GM23338 (cell line): ENCODE data around the gene SLC28A1. TPM values are rescaled to one million over a fixed set of nuclear protein-coding genes. Genes with fewer than 3 reads are reported as not detected.

Experiments used
- ATAC-seq: fragments of 200-7000 bp; cut with Tn5 transposase; 3 replicates; pipeline ENCODE4 v1.9.1; 2020
- DNase-seq: peaks from one replicate; pipeline ENCODE4 v3.0.0-alpha.2; 2015; ENCODE audit warnings: low spot score
- H2AFZ ChIP-seq: fragments of 200-600 bp; sonication (generic); 2 replicates; pipeline ENCODE4 v1.8.0; 2016; ENCODE audit warnings: antibody characterized with exemption, mild to moderate bottlenecking, moderate library complexity
- H3F3A ChIP-seq: fragments of 200-600 bp; sonication (generic); replicated peaks from 2 replicates; pipeline ENCODE4 v1.8.0; 2017; ENCODE audit warnings: antibody characterized with exemption, mixed run types, low read depth
- H3K27ac ChIP-seq: fragments of 200-600 bp; sonication (generic); 2 replicates; pipeline ENCODE4 v1.6.1; 2016; ENCODE audit warnings: low read depth
- H3K27me3 ChIP-seq: fragments of 200-600 bp; sonication (generic); 2 replicates; pipeline ENCODE4 v1.8.0; 2016; ENCODE audit warnings: mild to moderate bottlenecking, mixed run types, moderate library complexity; ENCODE audit not compliant: insufficient read depth
- H3K36me3 ChIP-seq: fragments of 200-600 bp; sonication (generic); 2 replicates; pipeline ENCODE4 v1.8.0; 2016; ENCODE audit warnings: mild to moderate bottlenecking; ENCODE audit not compliant: insufficient read depth
- H3K4me1 ChIP-seq: fragments of 200-600 bp; sonication (generic); 2 replicates; pipeline ENCODE4 v1.8.0; 2016; ENCODE audit warnings: mild to moderate bottlenecking, moderate library complexity; ENCODE audit not compliant: insufficient read depth
- H3K4me2 ChIP-seq: fragments of 200-600 bp; sonication (generic); 2 replicates; pipeline ENCODE4 v1.7.1; 2017; ENCODE audit warnings: mixed run types
- H3K4me3 ChIP-seq: fragments of 200-600 bp; sonication (generic); 2 replicates; pipeline ENCODE4 v1.6.1; 2016; ENCODE audit warnings: mixed run types
- H3K79me2 ChIP-seq: fragments of 200-600 bp; sonication (generic); replicated peaks from 2 replicates; pipeline ENCODE4 v1.8.0; 2017; ENCODE audit warnings: mild to moderate bottlenecking; ENCODE audit not compliant: insufficient read depth
- H3K9me2 ChIP-seq: fragments of 200-600 bp; sonication (generic); 2 replicates; pipeline ENCODE4 v1.8.0; 2017; ENCODE audit not compliant: insufficient read depth
- H4K20me1 ChIP-seq: fragments of 200-600 bp; sonication (generic); replicated peaks from 2 replicates; pipeline ENCODE4 v1.8.0; 2017; ENCODE audit warnings: mild to moderate bottlenecking; ENCODE audit not compliant: insufficient read depth
- H3K27ac Mint-ChIP-seq: 2 replicates; pipeline ENCODE4 v1.8.0; 2020; ENCODE audit warnings: inconsistent platforms, mild to moderate bottlenecking, moderate library complexity, mixed read lengths
- H3K27me3 Mint-ChIP-seq: 3 replicates; pipeline ENCODE4 v1.8.0; 2022; ENCODE audit warnings: low read depth, mild to moderate bottlenecking, moderate library complexity, mixed read lengths, inconsistent platforms; ENCODE audit not compliant: insufficient read depth, poor library complexity
- H3K36me3 Mint-ChIP-seq: 3 replicates; pipeline ENCODE4 v1.8.0; 2021; ENCODE audit warnings: low read depth, mild to moderate bottlenecking, inconsistent platforms, moderate library complexity, mixed read lengths
- H3K4me1 Mint-ChIP-seq: 3 replicates; pipeline ENCODE4 v1.8.0; 2020; ENCODE audit warnings: mild to moderate bottlenecking, inconsistent platforms, mixed read lengths
- H3K4me3 Mint-ChIP-seq: 3 replicates; pipeline ENCODE4 v1.8.0; 2021; ENCODE audit warnings: moderate library complexity, mild to moderate bottlenecking, inconsistent platforms, mixed read lengths
- H3K9me3 Mint-ChIP-seq: 3 replicates; pipeline ENCODE4 v1.8.0; 2020; ENCODE audit warnings: moderate library complexity, mild to moderate bottlenecking, inconsistent platforms, mixed read lengths
- CREB1 ChIP-seq: fragments of 250-450 bp; sonication (Bioruptor Pico); IDR thresholded peaks from 2 replicates; pipeline ENCODE4 v1.5.0; 2020; ENCODE audit warnings: low read depth, mild to moderate bottlenecking, moderate library complexity
- CTCF ChIP-seq, 2 experiments: fragments of 200-600 bp in 1 of 2; sonication (generic) in 1 of 2; conservative IDR thresholded peaks; 2 replicates each; pipeline versions ENCODE4 v1.5.1 to v1.6.1; 2016 to 2017; ENCODE audit warnings: antibody characterized with exemption in 2 of 2, low read depth in 2 of 2, mild to moderate bottlenecking in 2 of 2, moderate library complexity in 1 of 2
- ETS1 ChIP-seq: IDR thresholded peaks from 2 replicates; pipeline ENCODE4 v1.6.1; 2016; ENCODE audit warnings: antibody characterized with exemption
- EZH2 ChIP-seq: fragments of 200-600 bp; sonication (generic); IDR thresholded peaks from one replicate; pipeline ENCODE4 v1.8.0; 2017; ENCODE audit warnings: antibody characterized with exemption, mild to moderate bottlenecking, low read depth; ENCODE audit not compliant: unreplicated experiment
- EZH2phosphoT487 ChIP-seq: fragments of 200-600 bp; sonication (generic); IDR thresholded peaks from one replicate; pipeline ENCODE4 v1.8.1; 2018; ENCODE audit warnings: antibody characterized with exemption; ENCODE audit not compliant: unreplicated experiment
- JUNB ChIP-seq: IDR thresholded peaks from one replicate; pipeline ENCODE4 v1.6.1; 2016; ENCODE audit warnings: antibody characterized with exemption; ENCODE audit not compliant: unreplicated experiment
- NANOG ChIP-seq: IDR thresholded peaks from 2 replicates; pipeline ENCODE4 v1.6.1; 2016; ENCODE audit warnings: antibody characterized with exemption, borderline replicate concordance
- POLR2AphosphoS5 ChIP-seq: IDR thresholded peaks from 2 replicates; pipeline ENCODE4 v1.6.1; 2016; ENCODE audit warnings: antibody characterized with exemption, low read depth
- STAT1 ChIP-seq: IDR thresholded peaks from one replicate; pipeline ENCODE4 v1.6.1; 2016; ENCODE audit warnings: antibody characterized with exemption; ENCODE audit not compliant: unreplicated experiment
- ZNF114 ChIP-seq: fragments of 250-450 bp; sonication (Bioruptor Pico); IDR thresholded peaks from 2 replicates; pipeline ENCODE4 v1.5.0; 2020; ENCODE audit warnings: mild to moderate bottlenecking, moderate library complexity
- ZNF331 ChIP-seq: fragments of 250-450 bp; sonication (Bioruptor Pico); IDR thresholded peaks from 2 replicates; pipeline ENCODE4 v1.5.0; 2020; ENCODE audit warnings: low read depth, mild to moderate bottlenecking, moderate library complexity
- ZNF462 ChIP-seq: fragments of 250-450 bp; sonication (Bioruptor Pico); IDR thresholded peaks from 2 replicates; pipeline ENCODE4 v1.5.0; 2020; ENCODE audit warnings: mild to moderate bottlenecking, moderate library complexity
- polyA plus RNA-seq: library from polyadenylated mRNA; unstranded; fragments of >200 nt; fragmentation: Nextera tagmentation; extraction: Ambion mirVana; gene quantifications from 2 replicates; pipeline ENCODE4 v1.2.1, GENCODE V29; 2016
- total RNA-seq: library from RNA; depleted of rRNA; stranded (reverse); fragments of >200 nt; shearing (Covaris generic); gene quantifications from 2 replicates; pipeline ENCODE4 v1.2.3, GENCODE V29; 2014
- TF ChIP-seq, protein P1 (sequence below): IDR thresholded peaks from one replicate; pipeline ENCODE4 v1.6.1; 2018; ENCODE audit warnings: antibody characterized with exemption; ENCODE audit not compliant: unreplicated experiment

SLC28A1 gene
- total and polyA plus RNA-seq, 2 experiments from 2014 or later = not detected

GRCh38 chr15:84855136-84855535 is 29.3 kb upstream of the SLC28A1 start:
- Mint-ChIP-seq H3K27ac (no peak overlapping the region), H3K9me3 (no peaks in the 10 kb centered on the region; the same call in 2 of the 3 replicates), H3K4me3 (no peak overlapping the region), H3K36me3 (peaks cover 5% of the 10 kb centered on the region; the same call in 2 of the 3 replicates), H3K4me1 (no peaks in the 10 kb centered on the region; the same call in 2 of the 3 replicates), H3K27me3 (peaks cover 1% of the 10 kb centered on the region)
- H3K4me2 ChIP-seq = no peak overlapping the region
- no peaks in the 10 kb centered on the region for H3K79me2 ChIP-seq
- H3K27ac ChIP-seq = no peak overlapping the region
- no peaks in the 10 kb centered on the region for H3K9me2 ChIP-seq
- no peak for TF ChIP-seq STAT1
- no peak for TF ChIP-seq POLR2AphosphoS5
- TF ChIP-seq EZH2 = no peak
- no peak for TF ChIP-seq EZH2phosphoT487
- no peak for TF ChIP-seq JUNB
- no peak for TF ChIP-seq CTCF (conservative IDR thresholded peaks at IDR 0.05; ENCODE audit: low read depth in 2 of 2)
- no peak for TF ChIP-seq ZNF331 (CRISPR knock-in tag)
- TF ChIP-seq NANOG = no peak
- no peak for TF ChIP-seq ZNF114 (CRISPR knock-in tag)
- no peak for TF ChIP-seq ZNF462
- TF ChIP-seq, protein P1, sequence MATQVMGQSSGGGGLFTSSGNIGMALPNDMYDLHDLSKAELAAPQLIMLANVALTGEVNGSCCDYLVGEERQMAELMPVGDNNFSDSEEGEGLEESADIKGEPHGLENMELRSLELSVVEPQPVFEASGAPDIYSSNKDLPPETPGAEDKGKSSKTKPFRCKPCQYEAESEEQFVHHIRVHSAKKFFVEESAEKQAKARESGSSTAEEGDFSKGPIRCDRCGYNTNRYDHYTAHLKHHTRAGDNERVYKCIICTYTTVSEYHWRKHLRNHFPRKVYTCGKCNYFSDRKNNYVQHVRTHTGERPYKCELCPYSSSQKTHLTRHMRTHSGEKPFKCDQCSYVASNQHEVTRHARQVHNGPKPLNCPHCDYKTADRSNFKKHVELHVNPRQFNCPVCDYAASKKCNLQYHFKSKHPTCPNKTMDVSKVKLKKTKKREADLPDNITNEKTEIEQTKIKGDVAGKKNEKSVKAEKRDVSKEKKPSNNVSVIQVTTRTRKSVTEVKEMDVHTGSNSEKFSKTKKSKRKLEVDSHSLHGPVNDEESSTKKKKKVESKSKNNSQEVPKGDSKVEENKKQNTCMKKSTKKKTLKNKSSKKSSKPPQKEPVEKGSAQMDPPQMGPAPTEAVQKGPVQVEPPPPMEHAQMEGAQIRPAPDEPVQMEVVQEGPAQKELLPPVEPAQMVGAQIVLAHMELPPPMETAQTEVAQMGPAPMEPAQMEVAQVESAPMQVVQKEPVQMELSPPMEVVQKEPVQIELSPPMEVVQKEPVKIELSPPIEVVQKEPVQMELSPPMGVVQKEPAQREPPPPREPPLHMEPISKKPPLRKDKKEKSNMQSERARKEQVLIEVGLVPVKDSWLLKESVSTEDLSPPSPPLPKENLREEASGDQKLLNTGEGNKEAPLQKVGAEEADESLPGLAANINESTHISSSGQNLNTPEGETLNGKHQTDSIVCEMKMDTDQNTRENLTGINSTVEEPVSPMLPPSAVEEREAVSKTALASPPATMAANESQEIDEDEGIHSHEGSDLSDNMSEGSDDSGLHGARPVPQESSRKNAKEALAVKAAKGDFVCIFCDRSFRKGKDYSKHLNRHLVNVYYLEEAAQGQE = no peak
- TF ChIP-seq CREB1 (CRISPR knock-in tag) = no peak
- no peak for TF ChIP-seq ETS1
- no peaks in the 10 kb centered on the region for H3K4me1 ChIP-seq
- no peaks in the 10 kb centered on the region for H4K20me1 ChIP-seq
- no peak overlapping the region for H3K4me3 ChIP-seq
- DNase-seq = no peak
- no peaks in the 10 kb centered on the region for H3K36me3 ChIP-seq
- H3F3A ChIP-seq = no peaks in the 10 kb centered on the region
- H3K27me3 ChIP-seq = no peaks in the 10 kb centered on the region
- no peak for ATAC-seq
- no peak overlapping the region for H2AFZ ChIP-seq
